NOMO-1 treated with DMSO at 0.1 percent for 48 hours (cell line): ENCODE results near the gene SFPQ.
A peak's percentile ranks its signal among the peaks of the same experiment; 100 is the strongest.
"Not testable (repeated sequence)": the region's sequence is repeated elsewhere in the genome, so short reads cannot be mapped to it uniquely, and the experiment has no call there.

ENCODE experiments used
- DNase-seq: peaks from one replicate; lab custom pipeline; 2025; ENCODE audit not compliant: unreplicated experiment; lab: John Stamatoyannopoulos, UW

SFPQ gene, protein sequence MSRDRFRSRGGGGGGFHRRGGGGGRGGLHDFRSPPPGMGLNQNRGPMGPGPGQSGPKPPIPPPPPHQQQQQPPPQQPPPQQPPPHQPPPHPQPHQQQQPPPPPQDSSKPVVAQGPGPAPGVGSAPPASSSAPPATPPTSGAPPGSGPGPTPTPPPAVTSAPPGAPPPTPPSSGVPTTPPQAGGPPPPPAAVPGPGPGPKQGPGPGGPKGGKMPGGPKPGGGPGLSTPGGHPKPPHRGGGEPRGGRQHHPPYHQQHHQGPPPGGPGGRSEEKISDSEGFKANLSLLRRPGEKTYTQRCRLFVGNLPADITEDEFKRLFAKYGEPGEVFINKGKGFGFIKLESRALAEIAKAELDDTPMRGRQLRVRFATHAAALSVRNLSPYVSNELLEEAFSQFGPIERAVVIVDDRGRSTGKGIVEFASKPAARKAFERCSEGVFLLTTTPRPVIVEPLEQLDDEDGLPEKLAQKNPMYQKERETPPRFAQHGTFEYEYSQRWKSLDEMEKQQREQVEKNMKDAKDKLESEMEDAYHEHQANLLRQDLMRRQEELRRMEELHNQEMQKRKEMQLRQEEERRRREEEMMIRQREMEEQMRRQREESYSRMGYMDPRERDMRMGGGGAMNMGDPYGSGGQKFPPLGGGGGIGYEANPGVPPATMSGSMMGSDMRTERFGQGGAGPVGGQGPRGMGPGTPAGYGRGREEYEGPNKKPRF

DNA sequence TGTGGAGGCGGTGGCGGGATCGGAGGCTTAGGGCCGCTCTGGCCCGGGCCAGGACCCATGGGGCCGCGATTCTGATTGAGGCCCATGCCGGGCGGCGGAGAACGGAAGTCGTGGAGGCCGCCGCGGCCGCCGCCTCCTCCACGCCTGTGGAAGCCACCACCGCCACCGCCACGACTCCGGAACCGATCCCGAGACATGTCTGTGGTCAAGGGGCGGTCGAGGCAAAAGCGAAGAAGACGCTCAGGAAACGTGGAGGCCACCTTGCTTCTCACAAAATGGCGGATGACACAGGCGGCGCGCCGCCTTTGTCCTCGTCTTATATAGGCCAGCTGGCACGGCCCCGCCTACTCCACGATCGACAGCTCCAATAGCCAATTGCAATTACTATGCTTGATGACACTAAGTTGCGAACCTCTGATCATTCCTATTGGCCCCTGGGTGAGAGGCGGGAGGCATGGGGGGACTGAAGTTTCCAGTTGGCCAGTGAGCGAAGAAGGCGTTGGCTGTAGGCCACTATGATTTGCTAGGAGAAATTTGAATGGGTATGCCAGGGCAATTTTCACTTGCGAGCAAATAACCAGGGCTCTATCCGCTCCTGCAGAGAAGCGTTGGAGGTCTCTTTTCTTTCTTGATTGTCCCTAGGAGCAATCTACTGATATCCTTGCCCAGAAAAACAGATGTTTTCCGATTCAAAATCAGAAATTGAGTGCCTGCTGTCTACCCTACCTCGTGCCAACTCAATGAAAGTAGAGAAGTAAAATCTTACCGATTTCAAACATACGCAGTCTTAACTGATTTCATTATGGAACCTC is at the start of gene SFPQ:
Gene SFPQ, minus strand, starts transcription at position 293 of the 812 bp plus-strand sequence. Its CDS starts 96 bp downstream, at position 197.
- DNase-seq, result peak; percentile 99

DNA sequence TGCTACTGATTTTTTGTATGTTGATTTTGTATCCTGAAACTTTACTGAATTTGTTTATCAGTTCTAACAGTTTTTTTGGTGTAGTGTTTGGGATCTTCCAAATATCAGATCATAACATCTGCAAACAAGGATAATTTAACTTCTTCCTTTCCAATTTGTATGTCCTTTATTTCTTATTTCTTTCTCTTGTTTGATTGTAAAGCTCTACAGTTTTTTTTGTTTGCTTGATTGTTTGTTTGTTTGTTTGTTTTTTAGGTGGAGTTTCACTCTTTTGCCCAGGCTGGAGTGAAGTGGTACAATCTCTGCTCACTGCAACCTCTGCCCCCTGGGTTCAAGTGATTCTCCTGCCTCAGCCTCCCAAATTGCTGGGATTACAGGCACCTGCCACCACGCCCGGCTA is 43.8 kb upstream of the SFPQ start:
- DNase-seq, result not testable (repeated sequence)

DNA sequence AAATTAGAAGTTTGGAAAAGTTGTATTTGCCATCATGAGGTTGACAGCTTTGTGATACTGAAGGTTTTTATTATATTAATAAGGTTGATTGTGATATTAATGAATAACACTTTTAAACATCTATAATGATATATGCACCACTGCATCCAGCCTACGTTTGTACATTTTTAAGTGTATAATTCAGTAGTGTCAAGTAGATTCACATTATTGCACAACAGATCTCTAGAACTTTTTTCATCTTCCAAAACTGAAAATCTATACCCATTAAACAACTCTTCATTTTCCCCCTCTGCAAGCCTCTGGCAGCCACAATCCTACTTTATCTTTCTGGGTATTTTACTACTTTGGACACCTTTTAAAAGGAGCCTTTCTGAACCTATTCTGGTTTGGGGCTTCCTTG is 38.3 kb upstream of the SFPQ start:
- DNase-seq, result no peak

DNA sequence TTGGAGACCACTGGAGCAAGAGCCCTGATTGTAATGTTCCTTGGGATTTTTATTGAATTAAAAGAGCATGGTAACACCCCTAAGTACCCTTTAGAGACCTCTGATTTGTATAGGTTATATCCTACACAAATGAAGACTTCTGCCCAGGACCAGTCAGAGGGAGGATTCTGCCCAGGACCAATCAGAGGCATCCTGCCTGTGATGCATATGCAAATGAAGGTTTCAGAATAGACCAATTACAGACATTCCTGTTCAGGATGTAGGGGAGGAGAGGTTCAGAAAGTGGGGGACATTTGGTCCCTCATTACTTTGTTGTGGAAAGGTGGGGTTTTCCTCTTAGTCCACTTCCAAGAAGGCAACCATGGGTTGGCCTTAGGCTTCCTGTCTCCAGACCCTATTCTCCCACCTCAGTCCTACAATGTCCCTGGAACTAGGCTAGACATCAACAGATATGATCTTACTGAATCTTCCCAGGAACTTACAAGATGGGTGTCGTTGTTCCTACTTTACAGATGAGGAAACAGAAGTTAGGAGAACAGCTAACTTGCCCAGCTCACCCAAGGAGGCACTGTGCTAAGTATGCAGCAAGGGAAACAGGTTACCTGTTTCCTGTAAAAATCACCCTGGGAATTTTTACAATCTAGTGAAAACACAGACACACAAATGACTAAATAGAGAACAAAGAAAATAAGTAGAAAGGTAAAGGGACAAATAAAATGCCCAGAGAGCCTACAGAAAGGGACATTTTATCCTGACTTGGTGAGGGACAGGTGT is 36.8 kb upstream of the SFPQ start:
- DNase-seq, result no peak

DNA sequence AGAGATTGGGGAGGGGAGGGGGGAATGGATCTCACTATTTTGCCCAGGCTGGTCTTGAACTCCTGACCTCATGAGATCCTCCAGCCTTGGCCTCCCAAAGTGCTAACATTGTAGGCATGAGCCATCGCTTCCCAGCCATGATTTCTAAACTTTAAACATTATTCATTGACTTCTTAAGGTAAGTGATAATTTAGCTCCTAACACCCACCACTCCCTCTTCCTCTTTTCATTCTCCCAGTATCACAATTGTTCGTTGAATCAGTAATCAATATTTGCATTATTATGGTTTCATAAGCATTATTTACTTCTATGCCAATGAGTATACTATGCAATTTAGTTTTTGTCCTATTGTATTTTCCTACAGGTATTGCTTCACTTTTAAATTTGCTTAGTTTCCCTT is 33.6 kb upstream of the SFPQ start:
- no peak for DNase-seq

DNA sequence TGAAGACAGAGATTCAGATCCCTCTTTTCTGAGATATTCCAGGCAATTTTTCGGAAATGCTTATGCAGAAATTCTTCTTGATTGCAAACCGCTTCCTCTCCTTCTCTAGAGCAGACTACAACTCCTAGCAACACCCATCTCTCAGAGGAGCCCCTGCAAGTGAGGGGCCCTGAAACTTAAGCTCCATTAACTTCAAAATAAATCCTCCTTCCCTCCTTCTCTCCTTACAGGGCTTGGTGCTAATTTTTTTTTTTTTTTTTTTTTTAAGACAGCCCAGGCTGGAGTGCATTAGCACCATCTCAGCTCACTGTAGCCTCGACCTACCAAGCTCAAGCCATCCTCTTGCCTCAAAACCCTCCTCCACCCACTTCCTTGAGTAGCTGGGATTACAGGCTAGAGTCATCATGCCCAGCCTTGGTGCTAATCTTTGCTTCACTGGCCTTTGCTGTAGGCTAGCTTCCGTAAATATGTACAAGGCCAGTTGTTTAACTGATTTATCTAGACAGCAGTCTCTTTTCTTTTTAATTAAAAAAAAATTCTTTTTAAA is 30.2 kb upstream of the SFPQ start:
- no peak for DNase-seq

DNA sequence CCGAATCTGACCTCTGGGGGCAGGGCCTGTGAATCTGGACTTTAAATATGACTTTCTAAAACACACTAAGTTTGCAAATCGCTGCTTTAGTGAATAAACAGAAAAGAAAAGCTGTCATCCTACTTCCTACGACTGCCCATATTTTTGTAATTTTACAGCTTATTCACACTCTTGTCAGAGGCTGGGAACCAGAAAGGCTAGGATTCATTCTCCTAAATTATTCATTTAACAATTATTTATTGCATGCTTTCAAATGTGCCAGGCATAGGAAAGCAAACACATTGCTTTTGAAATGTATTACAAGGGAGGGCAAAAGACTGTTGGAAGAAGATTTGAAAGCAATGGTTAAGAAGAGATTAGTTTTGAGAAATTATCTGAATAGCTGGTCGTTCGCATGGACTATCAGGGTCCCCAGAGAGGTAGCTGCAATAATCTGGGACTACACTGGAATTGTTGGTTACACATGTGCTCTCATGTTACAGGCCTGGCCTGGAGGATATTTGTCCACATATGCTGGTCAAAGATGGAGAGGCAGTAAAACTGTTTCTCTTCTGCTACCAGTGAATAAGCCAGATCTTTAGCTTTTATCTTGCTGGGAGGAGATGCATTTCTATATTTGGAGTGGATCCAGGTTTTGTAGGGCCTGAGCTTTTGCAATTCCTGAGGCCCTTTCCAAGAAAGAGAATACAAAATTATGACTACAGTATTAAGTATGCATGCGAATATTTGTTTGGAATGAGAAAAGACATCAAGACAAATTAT is 29.6 kb upstream of the SFPQ start:
- no peak for DNase-seq

DNA sequence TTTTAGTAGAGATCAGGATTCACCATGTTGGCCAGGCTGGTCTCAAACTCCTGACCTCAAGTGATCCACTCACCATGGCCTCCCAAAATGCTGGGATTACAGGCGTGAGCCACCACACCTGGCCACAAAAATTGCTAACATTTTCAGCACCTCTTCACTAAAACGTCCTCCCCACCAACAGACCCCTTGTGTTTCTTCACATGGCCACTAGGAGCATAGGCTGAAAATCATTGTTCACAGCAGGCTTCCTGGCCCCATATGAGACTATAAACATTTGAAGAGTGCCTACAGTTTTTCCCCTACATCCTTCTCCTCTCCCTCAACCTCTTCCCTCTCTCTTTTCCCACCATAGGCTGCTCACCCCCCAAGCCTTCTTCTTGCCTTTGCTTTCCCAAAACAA is 28.0 kb upstream of the SFPQ start:
- peak; percentile 2 for DNase-seq

DNA sequence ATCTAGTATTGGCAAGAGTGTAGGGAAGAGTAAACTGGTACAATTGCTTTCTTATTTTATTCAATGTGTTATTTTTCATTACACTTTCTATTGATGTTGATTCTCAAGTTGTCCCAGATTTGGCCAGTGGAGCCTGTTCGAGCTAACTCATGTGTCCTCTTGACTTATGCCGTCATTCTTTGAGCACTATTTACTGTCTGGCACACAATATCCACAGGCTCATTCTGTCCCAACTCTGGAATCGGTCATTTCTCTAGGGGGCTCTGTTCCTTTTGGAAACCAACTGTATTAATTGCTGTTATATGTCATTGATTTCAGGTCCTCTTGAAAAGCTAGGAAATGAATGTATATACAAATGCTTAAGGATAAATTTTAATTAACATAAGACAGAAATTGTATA is 22.4 kb upstream of the SFPQ start:
- no peak for DNase-seq

DNA sequence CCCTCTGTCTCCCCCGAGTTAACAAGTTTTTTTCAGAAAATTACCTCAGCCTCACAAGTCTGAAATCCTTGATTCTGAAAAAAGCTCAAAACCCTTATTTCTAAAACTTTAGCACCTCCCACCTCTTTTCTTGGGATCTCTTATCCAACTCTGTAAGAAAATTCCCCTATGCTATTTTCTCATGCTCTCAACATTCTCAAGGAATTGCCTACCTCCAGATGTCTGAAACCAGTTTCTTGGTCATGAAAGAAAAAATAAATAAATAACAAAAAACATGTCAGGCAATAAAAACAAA is 18.1 kb upstream of the SFPQ start:
- no peak for DNase-seq

DNA sequence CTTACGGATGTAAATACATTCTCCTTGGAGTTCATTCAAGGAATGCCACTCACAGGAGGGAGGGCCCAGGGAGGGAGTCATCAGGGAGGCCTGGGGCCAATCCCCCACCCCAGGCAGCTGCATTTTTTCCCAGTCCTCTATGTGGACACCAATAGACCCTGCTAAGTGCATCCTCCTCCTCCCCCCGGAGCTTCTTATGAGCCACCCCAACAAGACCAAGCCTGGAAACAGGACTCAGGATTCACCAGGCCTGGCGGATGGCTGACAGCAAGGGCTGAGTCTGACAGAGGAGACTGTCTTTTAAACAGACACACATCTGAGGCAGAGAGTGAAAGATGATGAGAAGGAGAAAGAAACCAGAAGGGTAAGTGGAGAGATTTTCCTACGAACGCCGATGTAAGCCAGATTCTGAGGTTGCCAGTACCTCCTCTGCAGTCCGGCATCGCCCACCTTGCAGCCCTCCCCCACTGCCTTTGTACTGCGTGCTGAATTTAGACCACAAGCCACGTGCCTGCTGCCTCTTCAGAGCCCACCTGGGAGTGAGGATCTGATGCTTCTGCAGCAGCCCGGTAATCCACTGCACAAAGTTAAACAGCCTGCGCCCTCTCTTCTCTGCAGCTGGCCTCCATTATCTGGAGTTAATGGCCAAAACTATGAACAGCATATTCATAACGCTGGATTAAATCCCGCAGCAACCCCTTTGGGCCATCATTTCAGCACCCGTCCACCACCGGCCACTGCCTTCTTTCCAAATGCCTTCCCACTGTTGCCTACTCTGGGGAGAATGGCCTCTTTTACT is 17.6 kb upstream of the SFPQ start:
- DNase-seq, result no peak

DNA sequence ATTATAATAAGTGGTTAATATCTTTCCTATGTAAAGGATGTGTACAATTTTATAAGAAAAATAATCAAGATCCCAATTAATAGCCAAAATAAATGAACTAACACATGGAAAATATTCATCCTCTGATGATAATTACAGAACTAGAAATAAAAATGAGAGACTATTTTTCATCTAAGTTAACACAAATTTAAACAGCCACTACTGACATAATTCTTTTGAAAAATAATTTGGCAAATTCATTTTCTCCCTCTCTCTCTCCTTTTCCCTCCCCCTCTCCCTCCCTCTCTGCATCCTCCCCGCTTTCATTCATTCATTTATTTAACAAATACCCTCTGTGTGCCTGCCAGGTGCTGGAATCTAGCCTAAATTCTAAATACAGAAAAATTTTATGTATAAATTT is 10.3 kb upstream of the SFPQ start:
- no peak for DNase-seq

DNA sequence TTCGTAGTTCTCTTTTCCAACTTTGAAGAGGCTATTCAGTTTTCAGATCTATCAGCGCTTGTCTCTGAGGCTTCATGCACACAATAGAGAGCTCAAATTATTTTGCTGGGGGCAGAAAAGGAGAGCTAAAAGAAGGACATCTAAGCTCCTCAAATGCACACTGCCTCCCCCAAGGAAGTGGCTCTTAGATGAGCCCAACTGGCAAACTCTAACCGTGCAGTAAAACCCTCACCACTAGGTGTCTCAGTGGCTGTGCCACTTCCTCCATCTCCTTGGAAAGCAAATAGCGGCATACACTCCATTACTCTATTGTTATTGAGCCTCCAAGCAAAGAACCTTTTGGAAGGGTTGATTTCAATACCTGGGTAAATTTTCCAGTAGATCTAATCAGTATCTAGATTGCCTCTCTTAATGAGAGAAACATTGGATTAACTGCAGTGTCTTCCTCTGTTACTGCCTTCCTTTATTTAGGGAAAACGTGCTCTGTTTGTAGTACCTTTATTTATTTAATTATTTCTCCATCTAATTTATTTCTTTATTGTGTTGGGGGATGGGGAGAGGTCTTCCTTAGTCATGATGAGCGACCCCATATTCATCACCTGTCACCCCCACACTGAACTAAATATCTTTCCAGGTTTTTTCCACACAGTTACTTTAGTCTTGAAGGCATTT is 9.2 kb upstream of the SFPQ start:
- peak; percentile 82 for DNase-seq

DNA sequence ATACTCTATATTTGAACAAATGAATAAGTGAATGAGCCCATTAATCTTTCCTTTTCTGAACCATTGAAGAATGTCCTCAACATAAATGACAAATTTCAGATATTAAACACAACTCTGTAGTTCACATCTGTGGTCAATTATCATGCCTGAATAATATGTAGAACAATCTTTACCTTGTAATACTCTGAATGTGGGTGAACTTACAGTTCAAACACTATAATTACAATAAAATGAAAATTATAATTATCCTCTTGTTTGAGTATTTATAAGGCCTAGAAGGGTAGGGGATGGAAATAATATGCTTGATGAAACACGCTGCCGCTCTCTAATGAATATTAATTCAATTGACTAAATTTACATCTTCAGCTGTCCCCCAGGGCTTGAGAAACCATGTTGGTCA is 8.7 kb upstream of the SFPQ start:
- no peak for DNase-seq

DNA sequence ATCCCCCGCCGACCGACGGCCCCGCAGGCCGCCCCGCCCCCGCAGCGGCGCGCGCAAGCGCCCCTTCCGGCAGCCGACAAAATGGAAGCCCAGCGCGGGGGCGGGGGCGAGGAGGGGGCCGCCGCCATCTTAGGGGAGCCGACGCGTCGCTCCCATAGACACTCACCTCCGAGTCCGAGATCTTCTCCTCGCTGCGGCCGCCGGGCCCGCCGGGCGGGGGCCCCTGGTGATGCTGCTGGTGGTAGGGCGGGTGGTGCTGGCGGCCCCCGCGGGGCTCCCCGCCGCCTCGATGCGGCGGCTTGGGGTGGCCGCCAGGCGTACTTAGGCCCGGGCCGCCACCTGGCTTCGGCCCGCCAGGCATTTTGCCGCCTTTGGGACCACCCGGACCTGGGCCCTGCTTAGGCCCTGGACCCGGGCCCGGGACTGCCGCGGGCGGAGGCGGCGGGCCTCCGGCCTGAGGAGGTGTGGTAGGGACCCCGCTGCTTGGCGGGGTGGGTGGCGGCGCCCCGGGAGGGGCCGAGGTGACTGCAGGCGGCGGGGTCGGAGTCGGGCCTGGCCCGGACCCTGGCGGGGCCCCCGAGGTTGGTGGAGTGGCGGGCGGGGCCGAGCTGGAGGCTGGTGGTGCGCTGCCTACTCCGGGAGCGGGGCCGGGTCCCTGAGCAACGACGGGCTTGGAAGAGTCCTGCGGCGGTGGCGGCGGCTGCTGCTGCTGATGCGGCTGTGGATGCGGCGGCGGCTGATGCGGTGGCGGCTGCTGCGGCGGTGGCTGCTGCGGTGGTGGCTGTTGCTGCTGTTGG is 691 bp downstream of the SFPQ start:
- peak; percentile 66 for DNase-seq

DNA sequence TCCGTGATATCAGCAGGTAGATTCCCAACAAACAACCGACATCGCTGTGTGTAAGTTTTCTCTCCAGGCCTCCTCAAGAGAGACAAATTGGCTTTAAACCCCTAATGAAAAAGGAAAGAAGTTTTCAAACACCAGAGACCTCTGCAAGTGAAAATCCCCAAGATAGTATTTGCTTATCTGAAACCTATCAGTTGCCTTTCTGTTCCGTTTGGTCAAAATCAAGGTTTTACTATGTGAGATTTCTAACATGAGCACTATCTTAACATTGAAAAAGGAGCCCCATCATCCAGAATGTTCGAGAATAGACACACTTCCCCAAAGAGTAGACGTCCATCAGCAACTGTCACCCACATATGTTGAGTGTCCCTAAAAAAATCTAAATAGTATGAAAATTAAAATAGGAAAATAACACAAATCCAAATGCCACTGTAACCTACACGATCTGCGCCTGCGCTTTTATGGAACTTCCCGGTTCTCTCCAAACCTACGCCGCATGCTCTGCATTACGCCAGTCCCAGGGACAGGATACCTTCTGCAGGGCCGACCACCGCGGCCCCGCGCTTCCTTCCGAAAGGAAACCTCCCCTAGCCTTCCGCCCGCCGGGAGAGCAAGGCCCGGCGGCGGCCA is 1.4 kb downstream of the SFPQ start:
- DNase-seq, result peak; percentile 66

DNA sequence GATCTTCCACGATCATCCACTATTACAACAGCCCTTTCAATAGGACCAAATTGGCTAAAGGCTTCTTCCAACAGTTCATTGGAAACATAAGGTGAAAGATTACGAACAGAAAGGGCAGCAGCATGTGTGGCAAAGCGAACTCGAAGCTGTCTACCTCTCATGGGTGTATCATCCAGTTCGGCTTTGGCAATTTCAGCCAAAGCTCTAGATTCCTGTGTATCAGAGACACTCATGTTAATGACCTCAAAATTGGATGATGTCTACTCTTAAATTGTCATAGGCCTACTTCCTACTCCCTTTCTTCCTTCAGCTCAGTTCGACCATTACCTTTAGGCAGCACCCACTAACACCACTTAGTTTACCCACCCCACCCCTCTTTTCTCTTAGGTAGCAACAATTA is 2.2 kb downstream of the SFPQ start:
- DNase-seq, result no peak
